Fibroblast of villous mesenchyme (primary cell): Measurements from ENCODE around the gene SIRPG. TPM values are rescaled to one million over a fixed set of nuclear protein-coding genes. Genes with fewer than 3 reads are reported as not detected.

Experiments used
- DNase-seq: peaks from one replicate; pipeline ENCODE4 v3.0.0-alpha.2; 2010; ENCODE audit warnings: low read depth
- H3K4me3 ChIP-seq: 2 replicates; pipeline ENCODE4 v1.5.1; 2011; ENCODE audit warnings: low read depth, mild to moderate bottlenecking, low read length
- CTCF ChIP-seq: IDR thresholded peaks from 2 replicates; pipeline ENCODE4 v1.5.1; 2012; ENCODE audit warnings: low read depth, mild to moderate bottlenecking, low read length; ENCODE audit not compliant: insufficient read depth
- total RNA-seq: library from RNA; depleted of rRNA; stranded (reverse); fragments of >200 nt; gene quantifications from 2 replicates; pipeline ENCODE4 v1.2.3, GENCODE V29; 2012

The SIRPG gene
- total RNA-seq, 1 donor, result not detected

- no peak for DNase-seq
Measured at GRCh38 chr20:1665345-1665744, 7.8 kb upstream of the SIRPG start.

DNA sequence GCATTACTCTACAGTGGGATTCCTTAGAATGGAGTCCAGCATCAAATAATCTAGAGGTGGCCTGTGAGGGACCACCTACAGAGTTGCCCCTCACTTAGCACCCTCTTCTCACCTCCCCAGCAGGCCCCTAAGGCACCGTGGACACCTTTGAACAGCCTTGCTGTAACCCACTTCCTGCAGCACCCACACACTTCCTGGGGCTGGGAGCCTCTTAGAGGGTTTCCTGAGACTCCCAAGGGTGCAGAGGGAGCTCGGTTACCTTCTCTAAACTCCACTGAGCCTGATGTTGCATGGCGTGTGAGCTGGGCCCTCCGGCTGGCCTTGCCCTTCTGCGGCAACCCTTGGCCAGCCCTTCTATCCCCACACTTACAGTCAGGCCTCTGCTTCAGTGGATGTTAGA, 7.3 kb upstream of the SIRPG start:
- DNase-seq, result no peak
- no peak for TF ChIP-seq CTCF
- H3K4me3 ChIP-seq, result no peak overlapping the region

More at GRCh38 chr20:1665345-1665744, 7.8 kb upstream of the SIRPG start:
- TF ChIP-seq CTCF, result no peak
- no peak overlapping the region for H3K4me3 ChIP-seq

DNA sequence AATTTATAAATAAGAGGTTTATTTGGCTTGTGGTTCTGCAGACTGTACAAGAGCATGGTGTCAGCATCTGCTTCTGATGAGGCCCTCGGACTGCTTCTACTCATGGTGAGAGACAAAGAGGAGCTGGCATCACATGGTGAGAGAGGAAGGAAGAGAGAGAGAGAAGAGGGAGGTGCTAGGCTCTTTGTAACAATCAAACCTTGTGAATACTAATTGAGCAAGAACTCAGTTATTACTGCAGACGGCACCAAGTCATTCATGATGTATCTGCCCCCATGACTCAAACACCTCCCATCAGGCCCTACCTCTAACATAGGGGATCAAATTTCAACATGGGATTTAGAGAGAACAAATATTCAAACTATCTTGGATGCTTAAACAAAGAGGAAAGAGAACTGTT, 6.3 kb upstream of the SIRPG start:
- no peak overlapping the region for H3K4me3 ChIP-seq
- no peak for DNase-seq
- TF ChIP-seq CTCF, result no peak

- no peak for DNase-seq
- no peak for TF ChIP-seq CTCF
- H3K4me3 ChIP-seq, result no peak overlapping the region
Measured at GRCh38 chr20:1661542-1662299, 4.1 kb upstream of the SIRPG start.

DNA sequence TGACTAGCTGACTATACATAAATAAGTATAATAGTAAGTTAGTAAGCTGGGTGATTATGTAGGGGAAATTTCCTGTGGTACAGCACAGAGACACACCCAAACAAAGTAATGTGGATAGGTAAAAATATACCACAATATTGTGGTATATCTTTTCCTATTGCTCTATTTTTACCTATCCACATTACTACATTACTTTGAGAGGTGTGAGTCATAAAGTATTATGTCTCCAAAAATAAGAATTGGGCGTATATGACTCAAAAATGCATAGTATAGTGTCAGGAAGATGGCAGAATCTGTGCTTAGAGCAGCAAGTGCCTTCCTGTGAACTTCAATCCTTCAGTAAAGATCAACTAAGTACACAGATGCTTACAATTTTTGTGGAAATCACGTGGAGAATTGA, 2.7 kb upstream of the SIRPG start:
- DNase-seq, result no peak
- no peak for TF ChIP-seq CTCF
- H3K4me3 ChIP-seq, result no peak overlapping the region

GRCh38 chr20:1656844-1657243, 735 bp downstream of the SIRPG start:
- no peak for TF ChIP-seq CTCF
- no peak for DNase-seq
- H3K4me3 ChIP-seq, result no peak overlapping the region

DNA sequence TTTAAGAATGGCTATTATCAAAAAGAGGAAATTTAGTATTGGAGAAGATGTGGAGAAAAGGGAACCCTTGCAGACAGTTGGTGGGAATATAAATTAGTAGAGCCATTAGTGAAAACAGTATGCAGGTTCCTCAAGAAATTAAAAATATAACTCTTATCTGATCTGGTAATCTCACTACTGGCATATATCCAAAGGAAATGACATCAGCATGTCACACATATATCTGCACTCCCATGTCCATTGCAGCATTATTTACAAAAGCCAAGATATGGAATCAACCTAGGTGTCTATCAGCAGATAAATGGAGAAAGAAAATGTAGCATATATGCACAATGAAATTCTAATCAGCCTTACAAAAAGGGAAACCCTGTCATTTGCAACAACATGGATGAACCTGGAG, 2.6 kb downstream of the SIRPG start:
- no peak for TF ChIP-seq CTCF
- no peak overlapping the region for H3K4me3 ChIP-seq
- DNase-seq, result no peak
